Measurements from ENCODE around the gene EIF4G1. TPM values are rescaled to one million over a fixed set of nuclear protein-coding genes. Genes with fewer than 3 reads are reported as not detected.

Gene EIF4G1
- total and polyA plus RNA-seq, 2 experiments from 2014 or later, result 166 to 275 TPM

GRCh38 chr3:184375747-184376461 is 61.5 kb downstream of the EIF4G1 start:
- Histone ChIP-seq H3K4me1 (ENCODE audit: low read depth) (peaks cover 5% of the 10 kb centered on the region), H3K4me3 (no peak overlapping the region), H3K36me3 (no peaks in the 10 kb centered on the region), H3K27ac (no peak overlapping the region), H3K9me3 (ENCODE audit: low read depth) (no peaks in the 10 kb centered on the region), H3K27me3 (peaks cover 5% of the 10 kb centered on the region)
- DNase-seq (ENCODE audit: low read depth in 1 of 2, low spot score in 1 of 2), result no peak
- TF ChIP-seq CTCF (IDR thresholded peaks at IDR 0.05; ENCODE audit: low read depth, low read length), result no peak

- H3K4me3 ChIP-seq, result no peak overlapping the region
- TF ChIP-seq CTCF (IDR thresholded peaks at IDR 0.05; ENCODE audit: low read depth, low read length), result no peak
- H3K9me3 ChIP-seq (ENCODE audit: low read depth), result no peaks in the 10 kb centered on the region
- peaks cover 5% of the 10 kb centered on the region for H3K4me1 ChIP-seq (ENCODE audit: low read depth)
- no peak overlapping the region for H3K27ac ChIP-seq
- no peak for DNase-seq (ENCODE audit: low read depth in 1 of 2, low spot score in 1 of 2)
- no peaks in the 10 kb centered on the region for H3K36me3 ChIP-seq
- H3K27me3 ChIP-seq, result peaks cover 14% of the 10 kb centered on the region
These were observed 63.0 kb downstream of the EIF4G1 start for GRCh38 chr3:184377374-184377773.

GRCh38 chr3:184377882-184378445 is 63.6 kb downstream of the EIF4G1 start, which contains the start of gene THPO:
Gene THPO (minus strand): TSS chr3:184378207. CDS start chr3:184376259, 1,948 bp downstream.
- Histone ChIP-seq H3K9me3 (ENCODE audit: low read depth) (no peaks in the 10 kb centered on the region), H3K27me3 (peaks cover 14% of the 10 kb centered on the region), H3K36me3 (no peaks in the 10 kb centered on the region), H3K27ac (no peak within 1 kb of the TSS), H3K4me3 (no peak within 1 kb of the TSS), H3K4me1 (ENCODE audit: low read depth) (peaks cover 5% of the 10 kb centered on the region)
- DNase-seq (ENCODE audit: low read depth in 1 of 2, low spot score in 1 of 2), result peak in 1 of 2 donors; percentile 53
- no peak for TF ChIP-seq CTCF (IDR thresholded peaks at IDR 0.05; ENCODE audit: low read depth, low read length)

GRCh38 chr3:184378651-184379357 is 64.4 kb downstream of the EIF4G1 start:
- H3K36me3 ChIP-seq, result no peaks in the 10 kb centered on the region
- no peaks in the 10 kb centered on the region for H3K9me3 ChIP-seq (ENCODE audit: low read depth)
- no peak overlapping the region for H3K27ac ChIP-seq
- peaks cover 14% of the 10 kb centered on the region for H3K27me3 ChIP-seq
- TF ChIP-seq CTCF (IDR thresholded peaks at IDR 0.05; ENCODE audit: low read depth, low read length), result no peak
- no peak overlapping the region for H3K4me3 ChIP-seq
- H3K4me1 ChIP-seq (ENCODE audit: low read depth), result peaks cover 5% of the 10 kb centered on the region
- DNase-seq (ENCODE audit: low read depth in 1 of 2, low spot score in 1 of 2), result no peak

- H3K27ac ChIP-seq, result no peak within 1 kb of the TSS
- H3K9me3 ChIP-seq (ENCODE audit: low read depth), result no peaks in the 10 kb centered on the region
- H3K4me3 ChIP-seq, result peak within 1 kb of the TSS; percentile 61
- peaks cover 5% of the 10 kb centered on the region for H3K4me1 ChIP-seq (ENCODE audit: low read depth)
- H3K36me3 ChIP-seq, result no peaks in the 10 kb centered on the region
- H3K27me3 ChIP-seq, result peaks cover 14% of the 10 kb centered on the region
- peak in 1 of 2 donors; percentile 37 for DNase-seq (ENCODE audit: low read depth in 1 of 2, low spot score in 1 of 2)
- TF ChIP-seq CTCF (IDR thresholded peaks at IDR 0.05; ENCODE audit: low read depth, low read length), result no peak
These were observed 65.2 kb downstream of the EIF4G1 start, which contains the start of gene CHRD for GRCh38 chr3:184379358-184380184. Gene CHRD (plus strand): TSS chr3:184380054. CDS start chr3:184380319, 265 bp downstream.
